Lower lobe of right lung (tissue), 2 donors: Measurements from ENCODE around the gene MED20. TPM values are rescaled to one million over a fixed set of nuclear protein-coding genes. Genes with fewer than 3 reads are reported as not detected.

Experiments
- ATAC-seq, 2 donors: fragments of 200-7000 bp; cut with Tn5 transposase; one replicate each; pipeline ENCODE4 v1.9.1; 2020 to 2022; ENCODE audit warnings: mild to moderate bottlenecking in 2 of 2, moderate library complexity in 2 of 2
- DNase-seq: peaks from one replicate; pipeline ENCODE4 v3.0.0-alpha.2; 2020
- H3K27ac ChIP-seq: fragments of 200-600 bp; one replicate; pipeline ENCODE4 v1.8.0; 2022
- H3K27me3 ChIP-seq: fragments of 200-600 bp; one replicate; pipeline ENCODE4 v1.8.0; 2022; ENCODE audit warnings: low read depth
- H3K36me3 ChIP-seq: fragments of 200-600 bp; one replicate; pipeline ENCODE4 v1.8.0; 2022; ENCODE audit warnings: mild to moderate bottlenecking
- H3K4me1 ChIP-seq: fragments of 200-600 bp; one replicate; pipeline ENCODE4 v1.8.0; 2022
- H3K4me3 ChIP-seq: fragments of 200-600 bp; one replicate; pipeline ENCODE4 v1.8.0; 2022; ENCODE audit warnings: mild to moderate bottlenecking
- H3K9me3 ChIP-seq: fragments of 200-600 bp; one replicate; pipeline ENCODE4 v1.8.0; 2022
- intact Hi-C: fragments of 100-400 bp; cut with DNase I; formaldehyde crosslinking; loops from one replicate; pipeline ENCODE4 v1.11.0; 2022
- total RNA-seq: library from RNA; stranded (reverse); fragmentation: NEBNext Ultra II Directional; extraction: Animal tissue kit (Norgen Biotek cat#: 25700); gene quantifications from one replicate; pipeline ENCODE4 v1.2.1, GENCODE V29; 2021
- TF ChIP-seq, protein P1 (sequence below): fragments of 200-600 bp; IDR thresholded peaks from one replicate; pipeline ENCODE4 v1.8.0; 2022; ENCODE audit warnings: antibody characterized with exemption, mild to moderate bottlenecking
- donor health status: DM: no; HTN: yes; CAD: no; lungs with severe emphysema.

Gene MED20
- total RNA-seq, 1 donor from 2014 or later = 12.6 TPM

DNA sequence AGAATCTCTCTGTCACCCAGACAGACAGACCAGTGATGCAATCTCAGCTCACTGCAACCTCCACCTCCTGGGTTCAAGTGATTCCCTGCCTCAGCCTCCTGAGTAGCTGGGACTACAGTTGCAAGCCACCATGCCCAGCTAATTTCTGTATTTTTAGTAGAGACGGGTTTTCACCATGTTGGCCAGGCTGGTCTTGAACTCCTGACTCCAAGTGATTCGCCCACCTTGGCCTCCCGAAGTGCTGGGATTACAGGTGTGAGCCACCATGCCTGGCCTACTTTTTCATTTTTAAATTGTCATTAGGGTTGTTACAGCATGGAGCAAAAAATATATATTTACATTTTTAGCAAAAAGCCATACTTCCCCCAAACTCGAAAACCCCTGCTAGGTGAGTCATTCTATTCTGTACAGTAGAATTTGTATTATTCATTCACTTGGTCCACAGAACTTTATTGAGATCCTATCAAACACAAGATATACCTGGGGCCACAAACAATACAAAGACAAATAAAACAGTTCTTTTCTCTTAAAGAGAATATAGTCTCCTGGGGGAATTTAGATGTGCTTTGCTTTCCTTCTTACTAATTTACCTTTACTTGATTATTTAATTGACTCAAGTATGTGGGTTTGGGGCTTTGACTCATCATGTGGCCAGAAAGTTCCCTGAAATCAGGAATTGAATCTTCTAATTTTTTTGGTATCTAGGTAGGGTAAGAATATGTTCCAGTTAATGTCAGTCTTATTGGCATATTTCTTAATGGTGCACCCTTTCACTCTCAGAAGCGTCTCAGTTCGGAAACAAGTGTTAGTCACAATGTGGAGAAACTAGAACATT is 37.3 kb upstream of the MED20 start:
- TF ChIP-seq, protein P1, sequence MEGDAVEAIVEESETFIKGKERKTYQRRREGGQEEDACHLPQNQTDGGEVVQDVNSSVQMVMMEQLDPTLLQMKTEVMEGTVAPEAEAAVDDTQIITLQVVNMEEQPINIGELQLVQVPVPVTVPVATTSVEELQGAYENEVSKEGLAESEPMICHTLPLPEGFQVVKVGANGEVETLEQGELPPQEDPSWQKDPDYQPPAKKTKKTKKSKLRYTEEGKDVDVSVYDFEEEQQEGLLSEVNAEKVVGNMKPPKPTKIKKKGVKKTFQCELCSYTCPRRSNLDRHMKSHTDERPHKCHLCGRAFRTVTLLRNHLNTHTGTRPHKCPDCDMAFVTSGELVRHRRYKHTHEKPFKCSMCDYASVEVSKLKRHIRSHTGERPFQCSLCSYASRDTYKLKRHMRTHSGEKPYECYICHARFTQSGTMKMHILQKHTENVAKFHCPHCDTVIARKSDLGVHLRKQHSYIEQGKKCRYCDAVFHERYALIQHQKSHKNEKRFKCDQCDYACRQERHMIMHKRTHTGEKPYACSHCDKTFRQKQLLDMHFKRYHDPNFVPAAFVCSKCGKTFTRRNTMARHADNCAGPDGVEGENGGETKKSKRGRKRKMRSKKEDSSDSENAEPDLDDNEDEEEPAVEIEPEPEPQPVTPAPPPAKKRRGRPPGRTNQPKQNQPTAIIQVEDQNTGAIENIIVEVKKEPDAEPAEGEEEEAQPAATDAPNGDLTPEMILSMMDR = no peak
- H3K36me3 ChIP-seq = no peaks in the 10 kb centered on the region
- no peaks in the 10 kb centered on the region for H3K9me3 ChIP-seq
- no peak overlapping the region for H3K4me3 ChIP-seq
- ATAC-seq (no peak), DNase-seq (no peak)
- H3K27ac ChIP-seq = no peak overlapping the region
- H3K4me1 ChIP-seq = peaks cover 7% of the 10 kb centered on the region
- H3K27me3 ChIP-seq = no peaks in the 10 kb centered on the region
- intact Hi-C loops = no loop called here

DNA sequence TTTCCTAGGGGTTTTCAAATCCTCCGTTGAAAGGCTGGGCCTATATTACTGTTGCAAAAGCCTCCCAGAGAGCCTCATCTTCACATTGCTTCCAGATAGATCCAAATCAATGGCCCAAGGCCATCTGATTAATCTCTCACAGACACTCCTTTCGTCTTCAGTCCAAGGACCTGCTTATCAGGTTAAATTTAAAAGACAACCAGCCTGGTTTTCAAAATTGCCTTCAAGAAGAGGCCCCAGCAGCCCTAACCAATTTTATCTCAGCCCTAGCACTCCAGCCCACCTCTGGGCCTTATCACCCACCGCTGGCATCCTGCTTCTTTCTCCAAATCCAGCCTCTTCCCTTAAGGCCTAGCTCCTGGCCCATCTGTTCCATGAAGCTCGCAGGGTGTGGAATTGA is 36.2 kb upstream of the MED20 start:
- no peak overlapping the region for H3K27ac ChIP-seq
- TF ChIP-seq, protein P1 = no peak
- ATAC-seq = no peak
- peaks cover 7% of the 10 kb centered on the region for H3K4me1 ChIP-seq
- H3K27me3 ChIP-seq = no peaks in the 10 kb centered on the region
- H3K9me3 ChIP-seq = no peaks in the 10 kb centered on the region
- H3K36me3 ChIP-seq = no peaks in the 10 kb centered on the region
- no peak overlapping the region for H3K4me3 ChIP-seq
- intact Hi-C loops = no loop called here
- DNase-seq = no peak

DNA sequence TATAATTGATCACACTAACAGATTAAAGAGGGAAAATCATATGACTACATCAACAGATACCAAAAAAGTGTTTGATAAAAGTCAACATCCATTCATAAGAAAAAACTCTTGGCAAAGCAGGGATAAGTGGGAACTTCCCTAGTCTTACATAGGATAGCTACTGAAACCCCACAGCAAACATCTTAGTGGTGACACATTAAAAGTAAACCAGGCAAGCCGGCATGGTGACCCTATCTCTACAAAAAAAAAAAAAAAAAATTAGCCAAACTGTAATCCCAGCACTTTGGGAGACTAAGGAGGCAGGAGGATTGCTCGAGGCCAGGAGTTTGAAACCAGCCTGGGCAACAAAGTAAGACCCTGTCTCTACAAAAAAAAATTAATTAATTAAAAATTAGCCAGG is 34.5 kb upstream of the MED20 start:
- ATAC-seq = no peak
- TF ChIP-seq, protein P1 = no peak

DNA sequence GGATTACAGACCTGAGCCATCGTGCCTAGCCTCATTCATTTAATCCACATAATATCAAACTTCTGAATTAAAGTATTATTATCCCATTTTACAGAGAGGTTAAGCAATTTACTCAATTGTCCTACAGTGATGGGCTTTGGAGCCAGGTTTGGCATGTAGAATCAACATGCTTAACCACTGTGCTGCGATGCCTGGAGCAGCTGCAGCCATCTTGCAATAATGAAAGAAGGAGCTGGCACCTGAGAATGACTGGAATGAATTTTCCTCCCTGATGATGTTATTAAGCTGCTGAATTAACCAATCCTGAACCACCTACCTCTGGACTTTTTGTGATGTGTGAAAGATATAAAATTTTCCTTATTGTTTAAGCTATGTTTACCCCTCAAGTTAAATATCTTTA is 33.7 kb upstream of the MED20 start:
- Histone ChIP-seq H3K9me3 (no peaks in the 10 kb centered on the region), H3K4me1 (no peaks in the 10 kb centered on the region), H3K4me3 (no peak overlapping the region), H3K27me3 (no peaks in the 10 kb centered on the region), H3K27ac (no peak overlapping the region), H3K36me3 (no peaks in the 10 kb centered on the region)
- intact Hi-C loops = no loop called here
- TF ChIP-seq, protein P1 = no peak
- ATAC-seq (no peak), DNase-seq (no peak)

More for the DNA sequence above, 34.5 kb upstream of the MED20 start:
- intact Hi-C loops = no loop called here
- Histone ChIP-seq H3K4me3 (no peak overlapping the region), H3K27me3 (no peaks in the 10 kb centered on the region), H3K9me3 (no peaks in the 10 kb centered on the region), H3K27ac (no peak overlapping the region), H3K4me1 (no peaks in the 10 kb centered on the region), H3K36me3 (no peaks in the 10 kb centered on the region)
- DNase-seq = no peak

DNA sequence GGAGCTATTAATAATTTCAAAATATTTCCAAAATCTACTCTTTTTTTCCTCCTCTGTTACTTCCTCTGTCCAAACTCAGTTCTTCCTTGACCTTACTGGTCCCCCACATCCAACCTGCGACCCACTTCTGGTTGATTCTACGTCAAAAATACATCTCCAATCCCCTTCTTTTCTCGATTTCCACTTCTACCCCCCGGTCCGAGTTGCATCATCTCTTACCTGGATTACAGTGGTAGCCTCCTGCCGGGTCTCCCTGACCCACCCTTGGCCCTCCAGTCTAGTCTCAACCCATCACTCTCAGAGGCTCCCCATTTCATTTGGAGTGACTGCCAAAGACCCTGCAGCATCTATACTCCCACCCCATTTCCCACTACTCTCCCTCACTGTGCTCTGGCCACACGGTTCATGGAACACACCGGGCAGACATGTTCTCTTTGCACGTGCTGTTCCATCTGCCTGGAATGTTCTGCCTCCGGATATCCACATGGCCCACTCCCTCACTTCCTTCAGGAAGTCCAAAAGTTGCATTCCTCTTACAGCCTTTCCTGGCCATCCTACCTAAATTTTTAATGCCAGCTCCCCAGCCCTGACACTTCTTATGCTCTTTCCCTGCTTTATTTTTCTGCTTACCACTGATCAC is 26.8 kb upstream of the MED20 start:
- Histone ChIP-seq H3K4me1 (peaks cover 8% of the 10 kb centered on the region), H3K36me3 (no peaks in the 10 kb centered on the region), H3K9me3 (no peaks in the 10 kb centered on the region), H3K27me3 (no peaks in the 10 kb centered on the region), H3K4me3 (no peak overlapping the region), H3K27ac (peak overlapping the region; percentile 25)
- TF ChIP-seq, protein P1 = no peak
- ATAC-seq (peak in 1 of 2 donors; percentile 31), DNase-seq (no peak)
- intact Hi-C loops = no loop called here
